ENCODE measurements around the gene SAMD11. TPM values are rescaled to one million over a fixed set of nuclear protein-coding genes. Genes with fewer than 3 reads are reported as not detected.
A peak's percentile ranks its signal among the peaks of the same experiment; 100 is the strongest.

Gene SAMD11
- total RNA-seq, 1 experiment from 2014 or later: 11.5 TPM

GRCh38 chr1:938711-939489, 15.2 kb downstream of the SAMD11 start (continued):
- TF ChIP-seq EGR1 (IDR thresholded peaks at IDR 0.05; ENCODE audit: low read depth) (no peak), TCF7L2 (IDR thresholded peaks at IDR 0.05; ENCODE audit: borderline replicate concordance, extremely low read depth, insufficient read depth, insufficient read length) (no peak), CBX3 (IDR thresholded peaks at IDR 0.05; ENCODE audit: low read depth) (no peak), YY1 (IDR thresholded peaks at IDR 0.05; ENCODE audit: extremely low read depth, insufficient replicate concordance, low read depth, low read length) (no peak), EZH2phosphoT487 (IDR thresholded peaks at IDR 0.05; ENCODE audit: borderline replicate concordance) (no peak), RAD21 (IDR thresholded peaks at IDR 0.05; ENCODE audit: low read depth) (no peak), ELF1 (IDR thresholded peaks at IDR 0.05; ENCODE audit: borderline replicate concordance, low read depth) (no peak)
- TF ChIP-seq, protein P1, sequence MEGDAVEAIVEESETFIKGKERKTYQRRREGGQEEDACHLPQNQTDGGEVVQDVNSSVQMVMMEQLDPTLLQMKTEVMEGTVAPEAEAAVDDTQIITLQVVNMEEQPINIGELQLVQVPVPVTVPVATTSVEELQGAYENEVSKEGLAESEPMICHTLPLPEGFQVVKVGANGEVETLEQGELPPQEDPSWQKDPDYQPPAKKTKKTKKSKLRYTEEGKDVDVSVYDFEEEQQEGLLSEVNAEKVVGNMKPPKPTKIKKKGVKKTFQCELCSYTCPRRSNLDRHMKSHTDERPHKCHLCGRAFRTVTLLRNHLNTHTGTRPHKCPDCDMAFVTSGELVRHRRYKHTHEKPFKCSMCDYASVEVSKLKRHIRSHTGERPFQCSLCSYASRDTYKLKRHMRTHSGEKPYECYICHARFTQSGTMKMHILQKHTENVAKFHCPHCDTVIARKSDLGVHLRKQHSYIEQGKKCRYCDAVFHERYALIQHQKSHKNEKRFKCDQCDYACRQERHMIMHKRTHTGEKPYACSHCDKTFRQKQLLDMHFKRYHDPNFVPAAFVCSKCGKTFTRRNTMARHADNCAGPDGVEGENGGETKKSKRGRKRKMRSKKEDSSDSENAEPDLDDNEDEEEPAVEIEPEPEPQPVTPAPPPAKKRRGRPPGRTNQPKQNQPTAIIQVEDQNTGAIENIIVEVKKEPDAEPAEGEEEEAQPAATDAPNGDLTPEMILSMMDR (IDR thresholded peaks at IDR 0.05 in 2 of 3, conservative IDR thresholded peaks at IDR 0.05 in 1 of 3; ENCODE audit: borderline replicate concordance in 1 of 3, insufficient read depth in 1 of 3, low read depth in 2 of 3, low read length in 2 of 3): no peak

DNA sequence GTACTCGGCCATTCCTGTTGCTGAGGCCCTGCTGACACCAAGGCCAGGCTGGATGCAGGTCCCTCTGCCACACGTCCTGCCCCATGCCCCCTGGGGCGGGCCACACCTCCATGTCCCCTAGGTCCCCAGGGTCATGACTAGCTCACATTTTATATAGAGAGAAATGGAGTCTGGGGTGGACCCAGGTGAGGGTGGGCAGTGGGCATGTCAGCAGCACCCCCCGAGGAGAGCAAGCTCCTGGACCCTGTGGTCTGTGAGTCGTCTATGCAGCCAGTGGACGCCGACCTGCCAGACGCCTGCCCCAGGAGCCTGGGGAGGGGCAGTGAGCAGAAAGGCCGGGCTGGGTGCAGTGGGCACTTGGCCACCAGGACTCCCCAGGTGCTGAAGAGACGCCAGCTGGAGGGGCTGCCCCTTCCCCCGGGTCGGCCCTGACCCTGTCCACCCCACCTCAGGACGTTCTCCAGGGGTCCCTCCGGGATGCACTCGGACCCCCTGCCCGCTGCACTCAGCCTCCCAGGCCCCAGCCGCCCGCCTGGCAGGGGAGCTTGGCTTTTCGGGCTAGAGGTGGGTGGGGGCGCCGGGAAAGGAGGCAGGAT, 15.9 kb downstream of the SAMD11 start:
- intact Hi-C loops (cut with micrococcal nuclease): loop anchor here (2.0 kb wide), 2 partner anchors 15 to 33 kb away; no protein-coding TSS in a partner anchor
- H3K4me1 ChIP-seq (ENCODE audit: control insufficient read depth in 1 of 2, insufficient read depth in 2 of 2, low read length in 2 of 2): peaks cover 55 to 62% of the 10 kb centered on the region in 2 experiments

More for the DNA sequence above, 15.9 kb downstream of the SAMD11 start:
- ChIA-PET CTCF (interaction anchor here (1.0 to 2.1 kb wide), 3 partner anchors 35 to 352 kb away, joined by 3 to 6 read pairs (median 5); no protein-coding TSS in a partner anchor), RAD21 (ENCODE audit: low non-redundant PET in 1 of 2, low total read pairs in 2 of 2, uncharacterized antibody in 2 of 2, unreplicated experiment in 2 of 2) (interaction anchor here in 1 of 2 experiments (0.7 kb wide), 1 partner anchor 36 kb away, joined by 3 read pairs; no protein-coding TSS in a partner anchor), POLR2A (no interaction called here)
- peak overlapping the region in 1 of 2 experiments; percentile 7; a peak in 1 of 4 replicates for H3K4me3 ChIP-seq (replicated peaks in 1 of 2; ENCODE audit: low read depth in 1 of 2, low read length in 2 of 2)
- no peaks in the 10 kb centered on the region for H3K9me2 ChIP-seq (ENCODE audit: insufficient read depth)
- no peaks in the 10 kb centered on the region for H3K79me2 ChIP-seq (ENCODE audit: insufficient read depth, low read length)
- BruUV-seq (replicated peaks): no TSS peak
- DNase-seq (ENCODE audit: low read depth, low spot score) (no peak), ATAC-seq (no peak)
- no peaks in the 10 kb centered on the region for H3K9me3 ChIP-seq (ENCODE audit: control insufficient read depth in 1 of 2, insufficient read depth in 1 of 2, low read depth in 1 of 2, low read length in 2 of 2)
- no peaks in the 10 kb centered on the region for H3K36me3 ChIP-seq (ENCODE audit: control insufficient read depth in 1 of 2, insufficient read depth in 2 of 2, low read length in 2 of 2)
- peak overlapping the region; percentile 55; the same call in 1 of the 2 replicates for H3K27ac ChIP-seq (ENCODE audit: low read depth, low read length)
- no peaks in the 10 kb centered on the region for H4K20me1 ChIP-seq (ENCODE audit: insufficient read depth)
- peak overlapping the region; percentile 73 for H3K4me2 ChIP-seq (ENCODE audit: low read length)
- TF ChIP-seq ZNF274 (IDR thresholded peaks at IDR 0.05; ENCODE audit: low read depth, low read length) (no peak), CEBPB (IDR thresholded peaks at IDR 0.05; ENCODE audit: low read depth) (no peak), POLR2AphosphoS5 (IDR thresholded peaks at IDR 0.05; ENCODE audit: low read depth, low read length) (no peak), JUND (IDR thresholded peaks at IDR 0.05) (no peak), POLR2A (IDR thresholded peaks at IDR 0.05; ENCODE audit: borderline replicate concordance, extremely low read depth, insufficient read depth, insufficient read length) (no peak)
- no peak overlapping the region for H2AFZ ChIP-seq (ENCODE audit: low read depth, low read length, poor library complexity, severe bottlenecking)
- H3K27me3 ChIP-seq (ENCODE audit: insufficient read depth, low read length): peaks cover 18% of the 10 kb centered on the region; the same call in 1 of the 2 replicates
- no peak overlapping the region for H3K9ac ChIP-seq (ENCODE audit: low read length)
